Mesothelial cell of epicardium (in vitro differentiated cells): ENCODE measurements around the gene RPS16. TPM values are rescaled to one million over a fixed set of nuclear protein-coding genes. Genes with fewer than 3 reads are reported as not detected.

Source experiments
- DNase-seq, 2 experiments: peaks; one replicate each; pipeline ENCODE4 v3.0.0; 2021; ENCODE audit warnings: low spot score in 2 of 2; ENCODE audit not compliant: unreplicated experiment in 2 of 2
- H3K27ac Mint-ChIP-seq: 2 replicates; pipeline ENCODE4 v1.8.0; 2021; ENCODE audit warnings: mixed read lengths
- H3K27me3 Mint-ChIP-seq: 2 replicates; pipeline ENCODE4 v1.8.0; 2021; ENCODE audit warnings: low read depth, mixed read lengths
- H3K36me3 Mint-ChIP-seq: 2 replicates; pipeline ENCODE4 v1.8.0; 2021; ENCODE audit warnings: mixed read lengths
- H3K4me1 Mint-ChIP-seq: 2 replicates; pipeline ENCODE4 v1.8.0; 2021; ENCODE audit warnings: mixed read lengths
- H3K4me3 Mint-ChIP-seq: 2 replicates; pipeline ENCODE4 v1.8.0; 2021; ENCODE audit warnings: mild to moderate bottlenecking, moderate library complexity, mixed read lengths
- H3K9me3 Mint-ChIP-seq: 2 replicates; pipeline ENCODE4 v1.8.0; 2021; ENCODE audit warnings: mixed read lengths
- total RNA-seq: library from RNA; stranded (reverse); gene quantifications from 3 replicates; pipeline ENCODE4 v1.2.1, GENCODE V29; 2021
- TF ChIP-seq, protein P1 (sequence below): fragments of 200-600 bp; sonication (generic); IDR thresholded peaks from one replicate; pipeline ENCODE4 v1.5.0; 2021; ENCODE audit warnings: antibody characterized with exemption; ENCODE audit not compliant: unreplicated experiment

The RPS16 gene
- total RNA-seq, 1 donor from 2014 or later: 1,616 TPM

DNA sequence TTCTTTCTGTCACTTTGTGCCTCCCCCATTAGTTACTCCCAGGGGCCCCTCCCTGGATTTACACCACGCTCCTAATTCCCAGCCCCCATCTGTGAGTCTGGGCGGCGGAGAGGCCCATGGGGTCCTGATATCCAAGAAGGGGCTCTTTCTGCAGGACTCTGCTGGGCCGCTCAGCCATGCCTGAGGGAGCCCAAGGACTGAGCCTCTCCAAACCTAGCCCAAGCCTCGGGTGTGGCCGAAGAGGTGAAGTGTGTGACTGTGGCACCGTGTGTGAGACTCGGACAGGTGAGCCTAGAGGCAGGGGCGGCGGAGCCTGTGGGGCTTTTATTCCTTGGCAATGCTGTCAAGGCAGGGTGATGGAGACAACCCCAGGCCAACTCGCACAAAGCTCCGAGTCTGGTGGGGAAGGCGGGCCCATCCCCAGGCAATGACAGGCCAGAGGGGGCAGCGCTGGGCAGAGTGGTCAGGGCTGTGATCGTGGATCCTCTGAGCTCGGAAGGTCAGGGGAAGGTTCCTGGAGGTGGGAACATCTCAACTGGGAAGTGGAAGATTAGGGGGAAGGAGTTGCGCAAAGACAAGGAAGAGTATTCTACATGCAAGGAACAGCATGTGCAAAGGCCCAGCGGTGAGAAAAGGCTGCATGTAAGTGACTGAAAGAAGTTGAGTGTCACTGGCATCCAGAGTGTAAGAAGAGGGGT, 21.7 kb downstream of the RPS16 start:
- DNase-seq: no peak
- TF ChIP-seq, protein P1, sequence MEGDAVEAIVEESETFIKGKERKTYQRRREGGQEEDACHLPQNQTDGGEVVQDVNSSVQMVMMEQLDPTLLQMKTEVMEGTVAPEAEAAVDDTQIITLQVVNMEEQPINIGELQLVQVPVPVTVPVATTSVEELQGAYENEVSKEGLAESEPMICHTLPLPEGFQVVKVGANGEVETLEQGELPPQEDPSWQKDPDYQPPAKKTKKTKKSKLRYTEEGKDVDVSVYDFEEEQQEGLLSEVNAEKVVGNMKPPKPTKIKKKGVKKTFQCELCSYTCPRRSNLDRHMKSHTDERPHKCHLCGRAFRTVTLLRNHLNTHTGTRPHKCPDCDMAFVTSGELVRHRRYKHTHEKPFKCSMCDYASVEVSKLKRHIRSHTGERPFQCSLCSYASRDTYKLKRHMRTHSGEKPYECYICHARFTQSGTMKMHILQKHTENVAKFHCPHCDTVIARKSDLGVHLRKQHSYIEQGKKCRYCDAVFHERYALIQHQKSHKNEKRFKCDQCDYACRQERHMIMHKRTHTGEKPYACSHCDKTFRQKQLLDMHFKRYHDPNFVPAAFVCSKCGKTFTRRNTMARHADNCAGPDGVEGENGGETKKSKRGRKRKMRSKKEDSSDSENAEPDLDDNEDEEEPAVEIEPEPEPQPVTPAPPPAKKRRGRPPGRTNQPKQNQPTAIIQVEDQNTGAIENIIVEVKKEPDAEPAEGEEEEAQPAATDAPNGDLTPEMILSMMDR: no peak
- no peaks in the 10 kb centered on the region for H3K9me3 Mint-ChIP-seq
- H3K4me1 Mint-ChIP-seq: peaks cover 34% of the 10 kb centered on the region
- H3K27ac Mint-ChIP-seq: peak overlapping the region; percentile 98
- H3K36me3 Mint-ChIP-seq: peaks cover 6% of the 10 kb centered on the region
- peak overlapping the region; percentile 94 for H3K4me3 Mint-ChIP-seq
- peaks cover 1% of the 10 kb centered on the region for H3K27me3 Mint-ChIP-seq

DNA sequence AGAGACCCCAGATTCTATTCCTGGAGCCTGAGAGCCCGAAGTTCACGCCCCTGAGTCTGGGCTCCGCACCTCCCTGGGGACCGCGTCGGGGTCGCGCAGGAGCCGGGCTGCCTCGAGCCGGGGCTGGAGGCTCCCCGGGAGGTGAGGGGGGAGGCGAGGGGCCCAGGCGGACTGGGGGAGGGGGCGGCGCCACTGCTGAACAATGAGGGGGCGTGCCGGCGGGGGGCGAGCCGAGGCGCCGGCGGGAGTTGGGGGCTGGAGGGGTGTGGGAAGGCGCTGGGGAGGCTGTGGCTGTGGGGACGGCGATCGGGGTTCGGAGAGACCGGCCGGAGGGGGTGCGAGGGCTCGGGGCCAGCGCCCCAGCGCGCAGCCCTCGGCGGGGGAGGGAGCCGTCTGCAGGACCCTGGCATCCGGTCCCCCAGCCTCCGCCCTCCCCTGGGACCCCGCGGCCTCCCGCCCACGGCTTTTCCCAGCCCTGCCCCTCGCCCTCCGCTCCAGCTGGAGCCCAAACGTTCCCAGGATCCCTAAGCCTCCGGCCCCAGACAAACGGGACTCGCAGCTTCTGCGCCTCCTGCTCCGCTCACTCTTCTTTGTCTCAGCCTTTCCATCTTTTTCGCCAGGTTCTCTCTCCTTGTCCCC, 22.4 kb downstream of the RPS16 start:
- H3K4me1 Mint-ChIP-seq: peaks cover 41% of the 10 kb centered on the region
- peak; percentile 73 to 74 for DNase-seq
- H3K27me3 Mint-ChIP-seq: peaks cover 1% of the 10 kb centered on the region
- H3K36me3 Mint-ChIP-seq: peaks cover 7% of the 10 kb centered on the region
- H3K4me3 Mint-ChIP-seq: peak overlapping the region; percentile 94
- TF ChIP-seq, protein P1: no peak
- H3K27ac Mint-ChIP-seq: peak overlapping the region; percentile 98
- H3K9me3 Mint-ChIP-seq: no peaks in the 10 kb centered on the region

DNA sequence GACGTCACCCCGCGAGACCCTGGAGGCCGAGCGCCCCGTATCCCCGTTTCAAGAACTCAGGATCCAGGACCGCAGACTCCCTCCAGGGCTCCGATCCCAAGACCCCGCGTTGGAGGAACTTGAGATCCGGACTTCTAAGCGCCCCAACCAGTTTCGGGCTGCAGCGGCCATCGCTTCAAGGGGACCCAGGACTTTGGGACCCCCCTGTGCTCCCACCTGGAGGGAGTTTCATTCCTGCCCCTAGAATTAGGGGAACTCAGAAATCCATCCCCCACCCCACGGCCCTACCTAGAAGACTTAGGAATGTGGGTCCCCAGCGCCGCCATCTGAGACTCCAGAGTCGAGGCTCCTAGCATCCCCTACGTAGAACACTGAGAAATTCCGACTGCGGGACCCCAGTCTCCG, 22.9 kb downstream of the RPS16 start:
- peak in 1 of 2 experiments; percentile 63 for DNase-seq
- H3K4me1 Mint-ChIP-seq: peaks cover 46% of the 10 kb centered on the region
- H3K27ac Mint-ChIP-seq: peak overlapping the region; percentile 91
- H3K9me3 Mint-ChIP-seq: no peaks in the 10 kb centered on the region
- TF ChIP-seq, protein P1: peak; percentile 38
- H3K36me3 Mint-ChIP-seq: peaks cover 7% of the 10 kb centered on the region
- peak overlapping the region; percentile 94 for H3K4me3 Mint-ChIP-seq
- peaks cover 1% of the 10 kb centered on the region for H3K27me3 Mint-ChIP-seq

- H3K27ac Mint-ChIP-seq: peak within 1 kb of the TSS; percentile 91
- H3K27me3 Mint-ChIP-seq: peaks cover 1% of the 10 kb centered on the region
- peak; percentile 96 to 100 for DNase-seq
- H3K9me3 Mint-ChIP-seq: no peaks in the 10 kb centered on the region
- H3K4me1 Mint-ChIP-seq: peaks cover 47% of the 10 kb centered on the region
- peaks cover 5% of the 10 kb centered on the region for H3K36me3 Mint-ChIP-seq
- TF ChIP-seq, protein P1: peak; percentile 86
- H3K4me3 Mint-ChIP-seq: peak within 1 kb of the TSS; percentile 94
Measured at GRCh38 chr19:39412100-39412866, 23.5 kb downstream of the RPS16 start, which contains the start of gene PLEKHG2. Gene PLEKHG2, plus strand, starts transcription at chr19:39412669. Its CDS starts 1,418 bp downstream, at chr19:39414087.

- H3K27me3 Mint-ChIP-seq: peaks cover 1% of the 10 kb centered on the region
- peak; percentile 72 to 92 for DNase-seq
Measured at GRCh38 chr19:39411832-39412099, 24.0 kb downstream of the RPS16 start.

More at GRCh38 chr19:39411832-39412099, 24.0 kb downstream of the RPS16 start:
- Mint-ChIP-seq H3K4me3 (peak overlapping the region; percentile 94), H3K9me3 (no peaks in the 10 kb centered on the region), H3K4me1 (peaks cover 50% of the 10 kb centered on the region), H3K36me3 (peaks cover 4% of the 10 kb centered on the region), H3K27ac (peak overlapping the region; percentile 87)
- TF ChIP-seq, protein P1: peak; percentile 83
